IMR-90 (cell line): ENCODE results near the gene CYB5R3. TPM values are rescaled to one million over a fixed set of nuclear protein-coding genes. Genes with fewer than 3 reads are reported as not detected.

Source experiments
- ATAC-seq: fragments of 200-7000 bp; cut with Tn5 transposase; 2 replicates; pipeline ENCODE4 v1.9.1; 2020; ENCODE audit warnings: low read depth, mild to moderate bottlenecking, moderate library complexity
- BruUV-seq: library from RNA; stranded (reverse); fragments of 400-500 nt; replicated peaks from 2 replicates; lab custom pipeline; 2021; lab: Mats Ljungman, UMichigan
- CTCF ChIA-PET: fragments of 300-600 bp; formaldehyde crosslinking; extraction: SDS; loops from one replicate; lab custom pipeline; 2021; ENCODE audit warnings: antibody characterized with exemption; lab: Yijun Ruan, JAX
- POLR2A ChIA-PET: fragments of 300-600 bp; sonication (Branson Sonifier 250); formaldehyde crosslinking; loops from one replicate; lab custom pipeline; 2022; ENCODE audit warnings: antibody characterized with exemption; ENCODE audit not compliant: unreplicated experiment; lab: Charles Lee
- DNase-seq: peaks from one replicate; pipeline ENCODE4 v3.0.0; 2013
- H2AFZ ChIP-seq: replicated peaks from 2 replicates; pipeline ENCODE3; 2013; ENCODE audit warnings: low read length, mild to moderate bottlenecking; ENCODE audit not compliant: poor library complexity
- H2AK5ac ChIP-seq: 2 replicates; pipeline ENCODE4 v1.6.1; 2013; ENCODE audit warnings: low read depth, low read length, inconsistent platforms
- H2AK9ac ChIP-seq: replicated peaks from 2 replicates; pipeline ENCODE3; 2013; ENCODE audit warnings: mild to moderate bottlenecking, low read depth, low read length, moderate library complexity; ENCODE audit not compliant: poor library complexity
- H2BK120ac ChIP-seq: 2 replicates; pipeline ENCODE4 v1.6.1; 2013; ENCODE audit warnings: low read depth, low read length, inconsistent platforms
- H2BK15ac ChIP-seq: 3 replicates; pipeline ENCODE4 v1.6.1; 2013; ENCODE audit warnings: low read depth, low read length, inconsistent platforms
- H2BK20ac ChIP-seq: 2 replicates; pipeline ENCODE4 v1.6.1; 2013; ENCODE audit warnings: low read depth, mild to moderate bottlenecking, inconsistent platforms, low read length, moderate library complexity
- H2BK5ac ChIP-seq: 2 replicates; pipeline ENCODE4 v1.6.1; 2013; ENCODE audit warnings: mild to moderate bottlenecking, low read depth, low read length, inconsistent platforms; ENCODE audit not compliant: poor library complexity, severe bottlenecking
- H3K14ac ChIP-seq: replicated peaks from 2 replicates; pipeline ENCODE4 v1.6.1; 2013; ENCODE audit warnings: low read depth, low read length, inconsistent platforms
- H3K18ac ChIP-seq: 2 replicates; pipeline ENCODE4 v1.6.1; 2013; ENCODE audit warnings: low read depth, low read length, control low read depth
- H3K23ac ChIP-seq: 2 replicates; pipeline ENCODE4 v1.6.1; 2013; ENCODE audit warnings: low read depth, low read length, inconsistent platforms
- H3K27ac ChIP-seq: 2 replicates; pipeline ENCODE4 v1.5.1; 2013; ENCODE audit warnings: mild to moderate bottlenecking, control low read depth, low read length; ENCODE audit not compliant: insufficient read depth
- H3K27me3 ChIP-seq: 2 replicates; pipeline ENCODE4 v1.6.1; 2013; ENCODE audit warnings: low read length; ENCODE audit not compliant: control insufficient read depth, insufficient read depth
- H3K36me3 ChIP-seq: 2 replicates; pipeline ENCODE4 v1.6.1; 2013; ENCODE audit warnings: low read length, mixed read lengths; ENCODE audit not compliant: control insufficient read depth, insufficient read depth
- H3K4ac ChIP-seq: 2 replicates; pipeline ENCODE4 v1.6.1; 2013; ENCODE audit warnings: low read depth, low read length, inconsistent platforms
- H3K4me1 ChIP-seq: 2 replicates; pipeline ENCODE4 v1.6.1; 2013; ENCODE audit warnings: low read length, mixed read lengths; ENCODE audit not compliant: control insufficient read depth, insufficient read depth
- H3K4me2 ChIP-seq: 2 replicates; pipeline ENCODE4 v1.6.1; 2013; ENCODE audit warnings: low read depth, mild to moderate bottlenecking, control low read depth, low read length, moderate library complexity
- H3K4me3 ChIP-seq: 2 replicates; pipeline ENCODE4 v1.5.1; 2013; ENCODE audit warnings: low read depth, mild to moderate bottlenecking, control low read depth, low read length, moderate library complexity; ENCODE audit not compliant: insufficient read depth
- H3K56ac ChIP-seq: 2 replicates; pipeline ENCODE4 v1.6.1; 2013; ENCODE audit warnings: low read length, inconsistent platforms; ENCODE audit not compliant: insufficient read depth; ENCODE audit errors: extremely low read depth
- H3K79me1 ChIP-seq, 2 experiments: 2 replicates each; pipeline ENCODE4 v1.6.1; 2013; ENCODE audit warnings: low read length in 2 of 2, inconsistent platforms in 1 of 2, low read depth in 1 of 2
- H3K9ac ChIP-seq: 2 replicates; pipeline ENCODE4 v1.6.1; 2013; ENCODE audit warnings: low read depth, low read length, control low read depth
- H3K9me1 ChIP-seq: 2 replicates; pipeline ENCODE4 v1.6.1; 2013; ENCODE audit warnings: low read length, inconsistent platforms; ENCODE audit not compliant: insufficient read depth
- H3K9me3 ChIP-seq: 2 replicates; pipeline ENCODE4 v1.6.1; 2013; ENCODE audit warnings: low read length; ENCODE audit not compliant: control insufficient read depth, insufficient read depth
- H4K20me1 ChIP-seq: 2 replicates; pipeline ENCODE4 v1.6.1; 2013; ENCODE audit warnings: low read length, inconsistent platforms; ENCODE audit not compliant: insufficient read depth
- H4K5ac ChIP-seq: 2 replicates; pipeline ENCODE4 v1.6.1; 2013; ENCODE audit warnings: mild to moderate bottlenecking, low read depth, low read length, control low read depth
- H4K8ac ChIP-seq, 2 experiments: 2 replicates each; pipeline ENCODE4 v1.6.1; 2013; ENCODE audit warnings: low read depth in 2 of 2, low read length in 2 of 2, control low read depth in 1 of 2, inconsistent platforms in 1 of 2
- H4K91ac ChIP-seq: 2 replicates; pipeline ENCODE4 v1.6.1; 2013; ENCODE audit warnings: low read depth, low read length, inconsistent platforms; ENCODE audit not compliant: insufficient read depth
- BHLHE40 ChIP-seq: fragments of 150-350 bp; IDR thresholded peaks from 2 replicates; pipeline ENCODE4 v1.6.1; 2016; ENCODE audit warnings: mild to moderate bottlenecking, low read depth, low read length
- CEBPB ChIP-seq: IDR thresholded peaks from 2 replicates; pipeline ENCODE4 v1.6.1; 2012; ENCODE audit warnings: low read depth, low read length, improper control_type of control experiment
- CHD1 ChIP-seq: IDR thresholded peaks from 2 replicates; pipeline ENCODE4 v1.6.1; 2012; ENCODE audit warnings: low read depth, low read length, improper control_type of control experiment
- CTCF ChIP-seq: conservative IDR thresholded peaks from 2 replicates; pipeline ENCODE4 v1.5.1; 2012; ENCODE audit warnings: mild to moderate bottlenecking, low read depth, low read length, improper control_type of control experiment
- ELK1 ChIP-seq: fragments of 150-350 bp; IDR thresholded peaks from 2 replicates; pipeline ENCODE4 v1.6.1; 2016; ENCODE audit warnings: low read depth, mild to moderate bottlenecking, low read length, moderate library complexity, borderline replicate concordance
- FOS ChIP-seq: fragments of 150-350 bp; IDR thresholded peaks from 2 replicates; pipeline ENCODE4 v1.6.1; 2016; ENCODE audit warnings: low read depth, low read length
- MAFK ChIP-seq: IDR thresholded peaks from 2 replicates; pipeline ENCODE4 v1.6.1; 2012; ENCODE audit warnings: low read depth, low read length, improper control_type of control experiment
- MAZ ChIP-seq: IDR thresholded peaks from 2 replicates; pipeline ENCODE4 v1.6.1; 2012; ENCODE audit warnings: low read depth, mild to moderate bottlenecking, low read length, improper control_type of control experiment, moderate library complexity, borderline replicate concordance
- MXI1 ChIP-seq: IDR thresholded peaks from 2 replicates; pipeline ENCODE4 v1.6.1; 2012; ENCODE audit warnings: low read depth, mild to moderate bottlenecking, low read length, moderate library complexity, borderline replicate concordance
- NFE2L2 ChIP-seq: fragments of 150-350 bp; IDR thresholded peaks from 2 replicates; pipeline ENCODE4 v1.6.1; 2016; ENCODE audit warnings: low read depth, mild to moderate bottlenecking, low read length
- POLR2A ChIP-seq: IDR thresholded peaks from 2 replicates; pipeline ENCODE4 v1.6.1; 2012; ENCODE audit warnings: mild to moderate bottlenecking, low read depth, low read length
- RAD21 ChIP-seq: IDR thresholded peaks from 2 replicates; pipeline ENCODE4 v1.6.1; 2012; ENCODE audit warnings: low read length, improper control_type of control experiment
- RCOR1 ChIP-seq: IDR thresholded peaks from 2 replicates; pipeline ENCODE4 v1.6.1; 2012; ENCODE audit warnings: mild to moderate bottlenecking, low read length, improper control_type of control experiment; ENCODE audit not compliant: insufficient replicate concordance
- RFX5 ChIP-seq: IDR thresholded peaks from 2 replicates; pipeline ENCODE4 v1.8.0; 2012; ENCODE audit warnings: low read depth, mild to moderate bottlenecking, low read length, moderate library complexity
- SMC3 ChIP-seq: fragments of 150-350 bp; IDR thresholded peaks from 2 replicates; pipeline ENCODE4 v1.6.1; 2016; ENCODE audit warnings: low read depth, mild to moderate bottlenecking, antibody characterized with exemption, low read length, moderate library complexity
- USF2 ChIP-seq: fragments of 150-350 bp; IDR thresholded peaks from 2 replicates; pipeline ENCODE4 v1.6.1; 2017; ENCODE audit warnings: mild to moderate bottlenecking, antibody characterized with exemption, low read length, low read depth
- WGBS, 2 experiments: methylation state at CpG; one replicate each; pipeline versions ENCODE4 v1.1.5 to v1.1.7; 2013; ENCODE audit warnings: missing lambda C conversion rate in 2 of 2; ENCODE audit not compliant: insufficient read length in 1 of 2; ENCODE audit errors: extremely low coverage in 2 of 2; 5-methylcytosine and 5-hydroxymethylcytosine counted together
- dilution Hi-C: fragments of 300-500 bp; cut with HindIII; formaldehyde crosslinking; loops from one replicate; pipeline ENCODE4 v1.14.3; 2018; ENCODE audit warnings: low sequenced_read_pairs; ENCODE audit not compliant: unreplicated experiment
- in situ Hi-C: fragments of 300-500 bp; cut with MboI; formaldehyde crosslinking; loops from 3 replicates; pipeline ENCODE4 v1.14.3; 2019; ENCODE audit warnings: low sequenced_read_pairs, inconsistent platforms, mixed read lengths
- intact Hi-C: fragments of 100-400 bp; cut with micrococcal nuclease; formaldehyde crosslinking; loops from 2 replicates; pipeline ENCODE4 v1.10.0; 2022
- polyA plus RNA-seq, 3 experiments: library from polyadenylated mRNA; depleted of rRNA; stranded (reverse); fragments of >200 nt; gene quantifications; 2 replicates each; pipeline ENCODE4 v1.2.3, GENCODE V29; 2012; ENCODE audit warnings: low replicate concordance in 1 of 3
- total RNA-seq: library from RNA; depleted of rRNA; stranded (reverse); fragments of >200 nt; gene quantifications from 2 replicates; pipeline ENCODE4 v1.2.3, GENCODE V29; 2012

CYB5R3 gene
- total and polyA plus RNA-seq, 2 of the 4 experiments (the other 2 are of a cell fraction): 44.1 to 362 TPM

GRCh38 chr22:42673898-42674401 is 24.8 kb upstream of the CYB5R3 start:
- TF ChIP-seq ELK1 (no peak), FOS (no peak), RAD21 (no peak), CHD1 (no peak), CTCF (no peak), BHLHE40 (no peak), POLR2A (no peak), MAFK (no peak), SMC3 (no peak), USF2 (no peak), RFX5 (no peak), NFE2L2 (no peak), RCOR1 (no peak), MXI1 (no peak), CEBPB (no peak), MAZ (no peak)
- Histone ChIP-seq H3K18ac (no peak overlapping the region), H2BK20ac (peak overlapping the region; percentile 45; the same call in 1 of the 2 replicates), H2BK15ac (no peak overlapping the region; the same call in 2 of the 3 replicates), H3K4me1 (peaks cover 7% of the 10 kb centered on the region), H3K79me1 (no peaks in the 10 kb centered on the region), H3K27ac (no peak overlapping the region), H3K4ac (no peak overlapping the region), H3K9ac (no peak overlapping the region), H3K9me1 (peaks cover 3% of the 10 kb centered on the region; the same call in 1 of the 2 replicates), H4K91ac (no peak overlapping the region), H3K27me3 (no peaks in the 10 kb centered on the region), H3K36me3 (no peaks in the 10 kb centered on the region), H2AK5ac (0 out of 2 replicates have a peak overlapping the region, but pooled peaks have one; percentile 4), H4K20me1 (no peaks in the 10 kb centered on the region), H3K9me3 (peaks cover 2% of the 10 kb centered on the region), H3K4me2 (no peak overlapping the region), H3K14ac (no peak overlapping the region; the same call in 1 of the 2 replicates), H2AFZ (peak overlapping the region; percentile 67), H2BK5ac (no peak overlapping the region), H4K5ac (no peak overlapping the region), H4K8ac (0 out of 4 replicates have a peak overlapping the region, but pooled peaks of 1 of the 2 experiments have one; percentile 24), H3K56ac (no peak overlapping the region), H3K23ac (no peak overlapping the region; the same call in 1 of the 2 replicates), H2BK120ac (peak overlapping the region; percentile 38; the same call in 1 of the 2 replicates), H3K4me3 (no peak overlapping the region), H2AK9ac (peak overlapping the region; percentile 69)
- no peak for DNase-seq
- ChIA-PET CTCF (no interaction called here), POLR2A (no interaction called here)
- no TSS peak for BruUV-seq
- no CpG with 5 or more reads among the region's 2 CpGs for WGBS, 2 experiments
- dilution Hi-C loops (no loop called here), in situ Hi-C loops (no loop called here), intact Hi-C loops (no loop called here)
- ATAC-seq: peak; percentile 35
